NOMO-1 treated with dmso at 0.1 percent for 144 hours (cell line): ENCODE results near the gene TP53TG5.
A peak's percentile ranks its signal among the peaks of the same experiment; 100 is the strongest.
"Not testable (repeated sequence)": the region's sequence is repeated elsewhere in the genome, so short reads cannot be mapped to it uniquely, and the experiment has no call there.

ENCODE experiments used
- DNase-seq: peaks from one replicate; lab custom pipeline; 2025; ENCODE audit not compliant: unreplicated experiment; lab: John Stamatoyannopoulos, UW

Gene TP53TG5

GRCh38 chr20:45366631-45367030, 11.5 kb downstream of the TP53TG5 start:
- no peak for DNase-seq

GRCh38 chr20:45366192-45366591, 11.9 kb downstream of the TP53TG5 start:
- DNase-seq = no peak

GRCh38 chr20:45365444-45365970, 12.6 kb downstream of the TP53TG5 start:
- DNase-seq = no peak

GRCh38 chr20:45363611-45364492, 14.3 kb downstream of the TP53TG5 start:
- DNase-seq = no peak

GRCh38 chr20:45362804-45363610, 15.1 kb downstream of the TP53TG5 start, which contains the start of gene SYS1:
Gene SYS1, plus strand, starts transcription at chr20:45363156. Its CDS starts 376 bp downstream, at chr20:45363532.
- peak; percentile 99 for DNase-seq

- no peak for DNase-seq
These were observed 16.3 kb downstream of the TP53TG5 start for GRCh38 chr20:45361793-45362192.

- DNase-seq = no peak
These were observed 18.5 kb downstream of the TP53TG5 start for GRCh38 chr20:45359406-45360148.

- no peak for DNase-seq
These were observed 19.1 kb downstream of the TP53TG5 start for GRCh38 chr20:45359069-45359405.

GRCh38 chr20:45358282-45359068, 19.6 kb downstream of the TP53TG5 start:
- DNase-seq = no peak

GRCh38 chr20:45355209-45356084, 22.7 kb downstream of the TP53TG5 start:
- DNase-seq = no peak

GRCh38 chr20:45354423-45355208, 23.5 kb downstream of the TP53TG5 start:
- no peak for DNase-seq

- DNase-seq = no peak
These were observed 24.4 kb downstream of the TP53TG5 start for GRCh38 chr20:45353746-45354145.

GRCh38 chr20:45352729-45353128, 25.4 kb downstream of the TP53TG5 start:
- DNase-seq = no peak

- not testable (repeated sequence) for DNase-seq
These were observed 27.3 kb downstream of the TP53TG5 start for GRCh38 chr20:45350795-45351194.

GRCh38 chr20:45350217-45350616, 27.9 kb downstream of the TP53TG5 start:
- DNase-seq = no peak

GRCh38 chr20:45347936-45348778, 30.0 kb downstream of the TP53TG5 start, which contains the start of gene SDC4:
Gene SDC4, minus strand, starts transcription at chr20:45348424. Its CDS starts 40 bp downstream, at chr20:45348384.
- no peak for DNase-seq

GRCh38 chr20:45347297-45347935, 30.7 kb downstream of the TP53TG5 start:
- DNase-seq = no peak
